GM19238 (cell line): ENCODE measurements around the gene BRF1.
"Not testable (repeated sequence)": the region's sequence is repeated elsewhere in the genome, so short reads cannot be mapped to it uniquely, and the experiment has no call there.

Experiments
- DNase-seq: peaks from one replicate; pipeline ENCODE4 v3.0.0; 2011; ENCODE audit warnings: low spot score; ENCODE audit not compliant: insufficient read length

BRF1 gene

DNA sequence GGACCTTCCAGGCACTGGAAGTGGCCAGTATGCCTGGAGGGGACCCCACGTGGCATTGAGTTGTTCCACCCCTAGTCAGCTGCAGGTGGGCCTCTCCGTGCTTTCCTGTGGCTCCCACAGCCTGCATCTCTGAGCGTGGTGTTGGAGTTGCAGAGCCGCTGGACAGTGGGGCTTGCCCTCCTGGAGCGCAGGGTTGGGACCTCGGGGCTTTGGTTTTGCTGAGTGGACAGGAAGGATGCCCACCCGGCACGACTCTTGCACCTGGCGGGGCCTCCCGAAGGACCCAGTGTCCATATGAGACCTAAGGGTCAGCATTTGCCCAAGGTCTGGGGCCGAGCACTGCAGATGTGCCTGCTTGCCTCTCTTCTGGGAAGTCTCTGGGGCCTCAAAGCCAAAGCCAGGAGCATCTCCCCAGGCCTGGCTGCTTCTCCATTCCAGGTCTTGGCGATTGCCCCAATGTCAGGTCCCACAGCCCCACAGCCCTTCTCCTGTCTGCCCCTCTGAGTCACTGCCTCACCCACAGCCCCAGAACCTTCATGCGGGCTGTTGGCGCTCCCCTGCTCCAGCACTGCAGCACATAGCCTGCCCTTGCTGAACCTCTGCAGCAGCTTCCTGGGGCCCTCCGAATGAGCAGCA is 15.3 kb upstream of the BRF1 start:
- DNase-seq: no peak

DNA sequence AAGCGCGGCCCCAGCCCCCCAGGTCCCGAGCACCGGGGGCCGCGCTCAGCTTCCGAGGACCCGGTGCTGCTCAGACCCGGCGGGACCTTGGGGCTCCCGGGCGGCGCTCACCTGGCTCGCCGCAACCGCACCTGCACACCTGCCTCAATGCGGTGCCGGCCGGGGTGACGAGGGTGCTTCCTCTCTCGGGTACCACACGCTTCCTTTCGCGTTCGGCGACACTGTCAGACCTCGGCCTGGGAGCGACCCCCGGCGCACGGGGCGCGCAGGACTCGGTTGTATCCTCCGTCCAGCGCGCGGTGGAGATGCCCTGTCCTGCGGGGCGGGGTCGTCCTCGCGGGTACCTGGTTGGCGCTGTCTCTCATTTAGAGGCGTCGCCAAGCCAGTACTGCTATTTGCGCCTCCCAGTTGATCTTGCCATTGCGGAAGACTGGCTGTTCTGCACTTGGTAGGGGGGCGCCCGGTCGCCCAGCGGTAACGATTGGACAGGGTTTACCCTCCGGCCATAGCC is 14.5 kb upstream of the BRF1 start:
- DNase-seq: peak; percentile 63

DNA sequence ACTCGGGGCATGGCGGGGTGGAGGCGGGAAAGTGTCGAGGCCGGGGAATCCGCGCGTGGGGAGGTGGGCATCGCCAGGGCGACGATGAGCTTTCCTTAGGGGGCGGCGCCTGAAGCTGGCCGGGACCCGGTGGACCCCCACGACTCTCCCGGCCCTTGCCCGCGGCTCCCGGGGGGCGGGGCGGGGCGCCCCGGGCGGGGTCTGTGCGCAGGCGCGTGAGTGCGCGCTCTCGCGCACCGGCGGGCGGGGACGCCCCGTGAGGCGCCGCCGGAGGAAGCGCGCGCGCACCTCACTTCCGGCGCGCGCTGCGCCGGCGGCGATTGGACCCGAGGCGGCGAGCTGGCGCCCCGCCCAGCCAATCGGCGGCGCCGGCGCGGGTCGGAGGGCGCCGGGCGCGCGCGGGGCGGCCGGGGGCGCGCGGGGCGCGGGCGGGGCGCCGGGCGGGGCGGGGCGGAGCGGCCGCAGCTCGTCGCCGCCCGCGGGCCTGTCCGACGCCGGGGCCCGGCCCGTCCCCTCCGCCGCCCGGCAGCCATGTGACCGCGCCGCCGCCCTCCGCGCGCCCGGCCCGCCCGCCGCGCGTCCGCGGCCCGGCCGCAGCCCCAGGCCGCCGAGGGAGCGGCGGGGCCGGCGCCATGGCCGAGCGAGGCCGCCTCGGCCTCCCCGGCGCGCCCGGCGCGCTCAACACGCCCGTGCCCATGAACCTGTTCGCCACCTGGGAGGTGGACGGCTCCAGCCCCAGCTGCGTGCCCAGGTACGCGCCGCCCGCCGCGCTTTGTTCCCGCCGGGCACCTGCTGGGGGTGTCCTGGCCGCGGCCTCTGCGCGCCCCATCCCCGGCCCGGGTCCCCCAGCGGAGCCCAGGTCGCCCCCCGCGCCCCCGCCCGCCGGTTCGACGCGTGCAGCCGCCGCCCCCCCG is 13.7 kb upstream of the BRF1 start, which contains the start of gene PACS2:
TSS of gene PACS2 (plus strand) at position 462 of the 914 bp plus-strand sequence. CDS start at position 633, 171 bp downstream.
- peak; percentile 100 for DNase-seq

DNA sequence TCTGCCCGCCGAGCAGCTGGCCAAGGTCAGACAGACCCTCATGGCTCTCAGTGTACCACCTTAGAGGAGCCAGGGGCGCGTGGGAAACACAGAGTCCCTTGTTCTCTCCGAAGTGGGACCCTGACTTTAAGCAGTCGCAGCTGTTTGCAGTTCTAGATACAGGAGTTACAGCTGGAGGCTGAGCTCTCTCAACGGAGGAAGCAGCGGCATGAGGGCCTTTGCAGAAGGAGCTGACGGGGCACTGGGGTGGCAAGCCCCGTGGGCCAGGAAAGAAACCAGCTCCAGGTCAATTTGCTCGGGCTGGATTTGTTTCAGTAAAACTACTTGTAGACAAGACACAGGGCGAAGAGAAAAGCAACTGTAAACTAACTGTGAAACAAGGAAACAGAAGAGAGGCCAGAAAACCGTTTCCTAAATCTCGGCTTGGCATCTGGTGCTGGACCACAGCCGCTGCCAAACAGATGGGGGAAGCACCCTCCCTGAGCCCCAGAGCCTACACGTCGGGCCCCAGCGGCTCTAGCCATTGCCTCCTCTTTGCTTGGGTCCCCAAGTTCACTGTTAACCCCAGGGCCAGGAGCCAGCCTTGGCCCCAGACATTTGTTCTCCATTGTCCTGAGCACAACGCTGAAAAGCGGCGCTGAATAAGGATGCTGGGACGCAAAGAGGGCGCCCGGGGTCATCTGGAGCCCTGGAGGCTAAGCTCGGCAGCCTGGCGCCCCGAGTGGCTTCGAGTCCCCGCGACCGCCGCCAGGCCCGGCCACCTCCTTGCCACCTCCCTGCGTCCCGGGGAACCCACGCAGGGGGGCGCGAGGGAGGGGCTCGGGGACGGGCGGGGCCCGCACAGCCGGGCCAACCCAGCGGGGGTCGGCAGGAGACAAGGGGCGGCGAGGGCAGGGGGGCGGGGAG is 12.8 kb upstream of the BRF1 start:
- no peak for DNase-seq

DNA sequence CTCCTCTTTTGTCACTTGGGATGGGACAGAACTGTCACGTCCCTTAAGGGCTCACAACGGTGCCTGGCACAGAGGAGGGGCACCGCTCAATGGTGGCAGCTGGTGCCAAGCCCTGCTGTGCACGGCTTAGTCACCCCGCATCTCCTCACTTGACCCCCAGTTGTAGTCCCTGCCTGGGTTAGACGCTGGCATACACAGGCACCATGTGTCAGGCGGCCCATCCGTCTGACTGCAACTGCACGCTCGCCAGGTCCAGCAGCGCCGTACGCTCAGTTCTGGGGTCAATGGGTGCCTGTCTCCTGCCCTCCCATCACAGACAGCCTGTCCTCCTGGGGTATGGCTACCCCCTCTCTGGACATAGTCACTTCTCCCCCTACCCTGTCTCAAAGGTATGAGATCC is 12.2 kb upstream of the BRF1 start:
- no peak for DNase-seq

DNA sequence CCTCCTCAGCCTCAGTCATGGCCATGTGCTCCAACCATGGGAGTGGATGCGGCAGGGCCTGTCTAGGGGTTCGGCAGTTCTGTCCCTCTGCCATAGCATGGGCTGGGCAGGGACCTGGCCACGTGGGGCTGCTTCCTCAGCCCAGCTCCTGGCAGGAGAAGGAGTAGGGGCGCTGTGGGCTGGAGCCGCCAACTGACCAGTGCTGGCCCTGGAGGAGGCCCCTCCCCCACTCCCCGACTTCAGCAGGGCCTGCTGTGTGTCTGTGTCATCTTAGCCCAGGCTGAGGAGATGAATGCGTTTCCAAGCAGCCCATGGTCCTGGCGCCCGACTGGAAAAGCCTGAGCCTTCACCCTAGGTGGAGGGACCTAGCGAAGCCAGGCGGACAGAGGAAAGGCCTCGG is 11.0 kb upstream of the BRF1 start:
- no peak for DNase-seq

DNA sequence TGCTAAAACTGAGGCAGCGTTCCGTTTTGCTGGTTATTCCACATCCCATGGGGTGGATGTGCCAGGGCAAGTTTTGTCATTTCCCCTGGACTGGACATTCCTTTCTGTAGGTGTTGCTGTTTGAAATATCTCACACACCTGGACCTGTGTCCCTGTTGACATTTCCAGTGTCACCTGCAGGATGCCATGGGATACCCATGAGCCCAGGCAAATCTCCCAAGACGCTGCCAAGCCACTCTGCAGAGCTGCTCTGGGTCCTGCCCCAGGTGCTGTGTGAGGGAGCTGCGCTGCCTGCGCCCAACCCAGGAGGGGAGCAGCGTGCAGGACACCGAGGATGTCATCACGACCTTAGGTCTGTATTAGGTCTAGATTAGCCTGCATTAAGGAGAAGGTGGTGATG is 8.6 kb upstream of the BRF1 start:
- DNase-seq: no peak

DNA sequence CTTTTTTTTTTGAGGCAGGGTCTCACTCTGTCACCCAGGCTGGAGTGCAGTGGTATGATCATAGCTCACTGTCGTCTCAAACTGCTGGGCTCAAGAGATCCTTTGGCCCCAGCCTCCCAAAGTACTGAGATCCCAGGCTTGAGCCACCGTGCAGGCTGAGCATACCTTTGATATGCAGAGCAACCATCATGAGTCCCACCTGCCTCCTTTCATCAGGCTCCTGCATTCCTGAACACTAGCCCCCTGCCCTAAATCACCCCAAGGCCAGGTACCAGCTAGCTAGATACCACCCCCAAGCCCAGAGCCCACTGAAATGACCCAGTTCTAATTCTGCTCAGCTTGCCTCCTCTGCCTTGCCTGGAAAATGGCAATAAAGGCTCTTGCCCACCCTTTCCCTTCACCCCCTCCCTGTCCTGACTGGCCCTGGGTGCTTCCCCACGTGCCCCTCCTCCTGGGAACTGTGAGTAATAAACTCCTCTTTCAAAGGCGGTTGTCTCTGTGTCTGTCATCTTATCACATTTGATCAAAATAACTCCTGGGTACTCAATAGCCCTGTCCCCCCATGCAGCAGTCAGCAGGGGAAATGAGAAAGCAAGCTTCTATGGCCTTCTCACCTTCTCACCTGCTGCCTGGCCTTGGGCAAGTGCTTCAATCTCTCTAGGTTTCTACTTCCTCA is 6.4 kb upstream of the BRF1 start:
- DNase-seq: no peak

DNA sequence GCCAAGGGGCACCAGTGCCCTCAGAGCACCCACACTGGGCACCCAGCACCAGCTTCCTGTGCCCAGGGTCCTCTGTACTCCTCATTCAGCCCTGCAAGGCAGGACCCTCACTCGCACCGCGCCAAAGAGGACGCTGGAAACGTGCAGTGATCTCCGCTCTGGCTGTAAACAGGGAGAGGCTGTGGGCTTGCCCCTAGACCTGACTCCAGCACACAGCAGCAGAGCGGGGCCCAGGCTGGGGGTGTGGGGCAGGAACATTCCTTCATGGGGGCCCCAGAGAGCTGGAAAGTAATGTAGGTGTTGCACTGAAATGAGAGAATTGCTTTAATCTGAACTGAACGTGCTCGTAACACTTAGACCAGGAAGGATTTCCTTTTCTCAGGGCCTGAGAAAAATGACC is 5.0 kb upstream of the BRF1 start:
- DNase-seq: no peak

DNA sequence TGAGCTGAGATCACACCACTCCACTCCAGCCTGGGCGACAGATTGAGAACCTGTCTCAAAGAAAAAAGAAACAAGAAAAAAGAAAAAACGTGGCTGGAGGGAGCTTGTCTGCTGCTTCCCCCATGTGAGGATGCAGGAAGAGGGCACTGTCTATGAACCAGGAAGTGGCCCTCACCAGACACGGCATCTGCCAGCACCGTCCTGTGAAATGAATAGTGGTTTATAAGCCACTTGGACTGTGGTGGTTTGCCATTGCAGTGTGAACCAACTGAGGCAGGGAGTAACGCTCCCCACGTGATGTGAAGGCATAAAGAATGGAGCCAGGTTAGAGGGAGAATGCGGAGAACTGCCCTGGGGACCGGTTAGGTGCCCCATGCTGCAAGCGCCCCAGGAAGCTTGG is 4.5 kb upstream of the BRF1 start:
- DNase-seq: no peak

DNA sequence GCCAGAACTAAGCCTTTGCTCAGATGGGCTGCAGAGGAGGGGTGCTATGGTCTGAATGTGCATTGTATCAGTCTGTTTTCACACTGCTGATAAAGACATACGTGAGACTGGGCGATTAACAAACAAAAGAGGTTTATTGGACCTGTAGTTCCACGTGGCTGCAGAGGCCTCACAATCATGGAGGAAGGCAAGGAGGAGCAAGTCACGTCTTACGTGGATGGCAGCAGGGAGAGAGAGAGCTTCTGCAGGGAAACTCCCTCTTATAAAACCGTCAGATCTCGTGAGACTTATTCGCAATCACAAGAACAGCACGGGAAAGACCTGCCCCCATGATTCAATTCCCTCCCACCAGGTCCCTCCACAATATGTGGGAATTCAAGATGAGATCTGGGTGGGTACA is 3.8 kb upstream of the BRF1 start:
- no peak for DNase-seq

DNA sequence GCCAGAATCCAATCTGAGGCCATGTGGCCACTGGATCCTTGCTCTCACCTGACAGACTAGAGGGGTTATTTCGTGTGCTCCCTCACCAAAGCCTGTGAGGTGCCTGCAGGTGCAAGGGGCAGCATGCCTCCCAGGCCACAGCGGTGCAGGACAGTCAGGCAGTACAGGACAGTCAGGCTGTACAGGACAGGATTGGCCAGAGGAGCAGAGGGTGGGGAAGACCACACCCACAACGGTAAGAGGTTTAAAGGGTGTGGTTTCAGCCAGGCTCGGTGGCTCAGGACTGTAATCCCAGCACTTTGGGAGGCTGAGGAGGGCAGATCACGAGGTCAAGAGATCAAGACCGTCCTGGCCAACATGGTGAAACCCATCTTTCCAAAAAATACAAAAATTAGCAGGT is 3.1 kb upstream of the BRF1 start:
- no peak for DNase-seq

DNA sequence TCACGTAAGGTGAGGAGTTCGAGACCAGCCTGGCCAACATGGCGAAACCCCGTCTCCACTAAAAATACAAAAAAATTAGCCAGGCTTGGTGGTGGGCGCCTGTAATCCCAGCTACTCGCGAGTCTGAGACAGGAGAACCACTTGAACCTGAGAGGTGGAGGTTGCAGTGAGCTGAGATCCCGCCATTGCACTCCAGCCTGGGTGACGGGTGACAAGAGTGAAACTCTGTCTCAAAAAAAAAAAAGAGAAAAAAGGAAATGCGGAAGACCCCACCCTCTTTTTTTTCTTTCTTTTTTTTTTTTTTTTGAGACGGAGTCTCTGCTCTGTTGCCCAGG is 1.1 kb upstream of the BRF1 start:
- not testable (repeated sequence) for DNase-seq

DNA sequence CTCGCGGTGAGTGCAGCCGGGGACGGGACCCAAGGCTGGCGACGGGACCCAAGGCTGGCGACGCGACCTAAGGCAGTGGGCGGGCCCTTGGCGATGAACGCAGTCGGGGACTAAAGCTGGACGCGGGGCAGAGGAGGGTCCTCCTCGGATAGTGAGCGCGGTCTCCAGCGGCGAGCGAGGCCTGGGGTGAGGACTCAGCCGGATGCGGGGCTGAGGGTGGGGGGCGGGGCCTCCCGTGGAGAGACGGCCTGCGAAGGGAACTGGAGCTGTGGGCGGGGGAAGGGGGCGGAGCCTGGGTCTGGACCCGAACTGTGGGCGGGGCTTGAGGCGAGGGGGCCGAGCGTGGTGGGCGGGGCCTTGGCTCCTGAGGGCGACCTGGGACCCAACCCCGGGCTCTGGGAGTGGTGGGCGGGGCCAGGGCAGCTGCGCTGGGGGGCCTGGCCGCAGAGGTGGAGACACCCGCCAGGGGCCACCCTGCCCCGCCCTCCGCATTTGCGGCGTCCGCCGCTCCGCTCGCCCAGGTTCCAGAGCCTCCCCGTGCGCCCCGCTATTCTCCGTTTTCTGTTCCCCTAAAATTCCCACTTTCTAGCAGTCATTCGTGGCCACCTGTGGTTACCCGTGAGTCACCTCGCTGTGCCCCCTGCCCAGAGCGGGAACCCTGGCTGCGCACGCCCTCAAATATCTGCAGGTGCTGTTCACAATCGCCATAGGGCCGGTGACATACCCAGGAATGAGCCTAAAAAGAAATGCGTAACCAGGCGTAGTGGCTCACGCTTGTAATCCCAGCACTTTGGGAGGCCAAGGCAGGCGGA is 508 bp upstream of the BRF1 start:
- peak; percentile 97 for DNase-seq

DNA sequence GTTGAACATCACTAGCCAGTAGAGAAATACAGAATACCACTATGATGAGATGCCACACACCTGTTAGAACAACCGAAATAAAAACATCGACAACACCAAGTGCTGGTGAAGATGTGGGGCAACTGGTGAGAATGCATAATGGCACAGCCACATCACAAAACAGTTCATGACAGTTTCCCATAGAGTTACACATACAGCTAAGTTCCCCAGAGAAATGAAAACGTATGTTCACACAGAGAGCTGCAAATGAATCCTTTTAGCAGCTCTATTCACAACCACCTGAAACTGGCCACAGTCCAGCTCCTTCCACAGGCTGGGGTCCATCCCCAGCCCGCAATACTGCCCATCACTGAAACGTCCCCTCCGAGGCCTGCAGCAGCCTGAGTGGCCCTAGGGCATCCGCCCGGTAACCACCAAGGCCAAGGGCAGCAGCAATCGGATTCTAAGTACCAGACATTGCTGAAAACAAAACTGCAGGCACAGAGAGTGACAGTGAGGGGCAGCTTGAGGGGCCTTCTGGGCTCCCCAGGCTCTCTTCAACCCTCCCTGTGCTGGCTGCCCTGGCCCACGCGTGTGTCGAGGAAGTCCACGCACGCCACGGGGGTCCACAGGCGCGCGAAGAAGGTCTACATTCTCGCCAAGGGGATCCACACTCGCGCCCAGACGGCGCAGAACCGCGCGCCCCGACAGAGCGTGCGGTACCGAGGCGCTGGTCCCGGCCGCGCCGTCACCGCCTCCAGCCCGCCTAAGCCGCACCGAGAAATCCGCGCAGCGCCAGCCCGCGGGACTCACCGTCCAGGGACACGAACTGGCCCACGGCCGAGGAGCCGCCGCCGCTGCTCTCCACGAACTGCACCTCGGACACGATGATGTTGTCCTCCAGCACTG is 903 bp downstream of the BRF1 start:
- DNase-seq: no peak

DNA sequence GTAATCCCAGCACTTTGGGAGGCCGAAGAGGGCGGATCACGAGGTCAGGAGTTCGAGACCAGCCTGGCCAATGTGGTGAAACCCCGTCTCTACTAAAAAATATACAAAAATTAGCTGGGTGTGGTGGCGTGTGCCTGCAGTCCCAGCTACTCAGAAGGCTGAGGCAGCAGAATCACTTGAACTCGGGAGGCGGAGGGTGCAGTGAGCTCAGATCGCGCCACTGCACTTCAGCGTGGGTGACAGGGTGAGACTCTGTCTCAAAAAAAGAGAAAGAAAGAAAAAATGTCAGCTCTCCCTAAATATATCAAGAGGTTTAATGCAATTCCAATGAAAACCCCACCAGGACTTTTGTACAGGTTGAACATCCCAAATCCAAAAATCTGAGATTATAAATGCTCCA is 3.5 kb downstream of the BRF1 start:
- DNase-seq: not testable (repeated sequence)

DNA sequence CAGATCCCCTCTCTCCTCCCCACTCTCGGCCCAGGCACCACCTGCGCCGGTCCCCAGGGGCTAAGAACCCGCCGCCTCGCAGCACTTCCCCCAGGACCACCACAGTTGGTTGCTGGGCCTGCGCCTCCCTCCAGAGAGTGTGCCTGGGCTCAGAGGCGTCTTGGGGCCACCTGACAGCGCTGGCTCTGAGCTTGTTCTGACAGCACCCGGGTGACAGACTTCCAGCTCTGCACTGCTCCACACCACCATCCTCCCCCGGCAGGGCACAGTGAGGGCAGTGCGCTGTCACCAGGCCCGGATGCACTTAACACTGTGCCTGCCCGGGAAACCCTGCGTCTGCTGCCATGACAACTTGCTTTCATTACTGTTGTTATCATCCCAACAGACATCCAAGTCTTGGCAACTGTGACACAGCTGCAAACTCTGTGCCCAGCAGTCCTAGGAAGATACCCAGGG is 6.6 kb downstream of the BRF1 start:
- DNase-seq: peak; percentile 60

DNA sequence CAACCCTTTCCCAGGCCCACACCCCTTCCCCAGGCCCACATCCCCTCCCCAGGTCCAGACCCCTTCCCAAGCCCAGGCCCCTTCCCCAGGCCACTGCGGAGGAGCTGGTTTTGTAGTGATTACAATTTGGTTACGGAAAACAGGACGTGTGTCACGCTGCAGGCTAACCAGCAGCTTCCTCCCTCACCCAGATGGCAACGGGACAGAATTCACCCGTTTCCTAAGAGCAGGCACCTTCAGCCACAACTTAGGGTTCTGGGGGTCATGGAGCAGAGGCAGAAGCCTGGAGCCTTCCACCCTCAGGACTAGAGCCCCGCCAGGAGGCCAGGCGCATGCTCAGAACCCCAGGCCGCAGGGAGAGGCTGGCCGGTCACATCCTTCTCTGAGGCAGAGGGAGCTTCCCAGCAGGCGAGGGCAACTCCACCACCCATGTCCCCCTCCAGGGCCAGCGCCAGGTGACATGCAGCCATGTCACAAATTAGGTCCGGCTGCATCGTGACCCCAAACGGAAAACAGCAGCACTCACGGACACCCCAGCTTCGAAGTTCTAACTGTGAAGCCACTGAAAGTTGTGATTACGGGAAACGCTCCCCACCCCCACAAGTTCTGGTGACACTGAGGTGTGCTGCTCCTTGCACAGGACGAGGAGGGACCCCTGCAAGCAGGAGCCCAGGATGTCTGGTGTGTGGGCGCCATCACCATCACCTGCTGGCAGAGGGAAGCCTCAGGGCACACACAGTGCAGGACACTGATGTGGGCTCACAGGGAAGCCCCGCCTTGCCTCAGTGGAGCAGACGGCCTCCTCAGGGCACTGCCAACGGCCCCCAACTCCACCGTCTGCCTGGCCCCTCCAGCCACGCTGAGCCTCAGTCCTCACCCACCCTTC is 7.7 kb downstream of the BRF1 start:
- no peak for DNase-seq
